T-helper 9 cell (primary cell): ENCODE measurements around the gene WDR62.
"Not testable (repeated sequence)": the region's sequence is repeated elsewhere in the genome, so short reads cannot be mapped to it uniquely, and the experiment has no call there.

Experiments used
- DNase-seq: peaks from one replicate; pipeline ENCODE4 v3.0.0-alpha.2; 2020

Gene WDR62

DNA sequence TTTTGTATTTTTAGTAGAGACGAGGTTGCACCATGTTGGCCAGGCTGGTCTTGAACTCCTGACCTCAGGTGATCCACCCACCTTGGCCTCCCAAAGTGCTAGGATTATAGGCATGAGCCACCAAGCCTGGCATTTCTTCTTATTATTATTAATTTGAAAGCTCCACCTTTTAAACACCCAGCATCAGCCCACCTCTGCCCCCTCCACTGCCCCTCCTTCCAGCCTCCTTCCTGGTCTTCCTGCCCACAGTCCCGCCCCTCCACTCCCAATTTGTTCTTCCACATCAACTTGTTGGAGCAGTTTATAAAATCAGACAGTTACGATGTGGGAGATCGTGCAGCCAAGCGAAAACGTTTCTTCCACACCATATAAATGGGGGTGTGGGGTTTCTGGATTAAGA lies 14.2 kb upstream of the WDR62 start:
- no peak for DNase-seq

DNA sequence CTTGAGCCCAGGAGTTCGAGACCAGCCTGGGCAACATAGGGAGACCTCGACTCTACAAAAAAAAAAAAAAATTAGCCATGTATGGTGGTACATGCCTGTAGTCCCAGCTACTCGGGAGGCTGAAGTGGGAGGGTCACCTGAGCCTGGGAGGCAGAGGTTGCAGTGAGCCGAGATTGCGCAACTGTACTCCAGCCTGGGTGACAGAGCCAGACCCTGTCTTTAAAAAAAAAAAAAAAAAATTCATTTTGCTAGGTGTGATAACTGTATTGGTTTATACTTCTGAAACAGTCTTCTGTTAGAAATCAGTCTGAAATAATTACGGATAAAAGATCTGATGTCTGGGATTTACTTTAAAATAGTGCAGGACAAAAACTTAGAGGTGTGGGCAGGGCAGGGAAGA lies 13.6 kb upstream of the WDR62 start:
- not testable (repeated sequence) for DNase-seq

- DNase-seq, result no peak
These were observed 12.9 kb upstream of the WDR62 start for GRCh38 chr19:36041831-36042230.

- no peak for DNase-seq
These were observed 10.7 kb upstream of the WDR62 start for GRCh38 chr19:36043952-36044351.

GRCh38 chr19:36046443-36047050 lies 8.2 kb upstream of the WDR62 start:
- DNase-seq, result no peak

GRCh38 chr19:36047835-36048234 lies 6.9 kb upstream of the WDR62 start:
- no peak for DNase-seq

DNA sequence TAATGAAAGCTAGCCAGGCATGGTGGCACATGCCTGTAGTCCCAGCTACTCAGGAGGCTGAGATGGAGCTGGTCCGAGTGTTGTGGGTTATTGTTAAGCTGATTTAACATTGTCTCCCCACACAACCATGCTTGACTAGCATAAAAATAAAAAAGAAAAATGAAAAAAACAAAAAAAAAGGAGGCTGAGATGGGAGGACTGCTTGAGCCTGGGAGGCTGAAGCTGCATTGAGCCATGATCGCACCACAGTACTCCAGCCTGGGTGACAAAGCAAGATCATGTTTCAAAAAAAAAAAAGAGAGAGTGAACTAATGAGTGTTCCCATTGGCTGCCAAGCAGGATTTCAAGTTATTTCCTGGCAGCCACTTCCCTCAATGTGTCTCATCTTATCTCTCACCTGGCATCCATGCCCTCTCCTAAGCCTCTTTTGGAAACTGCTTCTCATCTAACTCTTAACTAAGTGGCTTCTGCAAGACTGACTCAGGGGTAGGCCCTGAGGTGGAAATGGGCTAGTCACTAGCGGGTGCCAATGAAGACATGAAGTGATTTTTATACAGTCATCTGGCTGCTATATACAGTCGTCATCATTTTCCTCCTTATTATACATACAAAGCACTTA lies 5.5 kb upstream of the WDR62 start:
- no peak for DNase-seq

GRCh38 chr19:36051236-36051635 lies 3.5 kb upstream of the WDR62 start:
- no peak for DNase-seq

DNA sequence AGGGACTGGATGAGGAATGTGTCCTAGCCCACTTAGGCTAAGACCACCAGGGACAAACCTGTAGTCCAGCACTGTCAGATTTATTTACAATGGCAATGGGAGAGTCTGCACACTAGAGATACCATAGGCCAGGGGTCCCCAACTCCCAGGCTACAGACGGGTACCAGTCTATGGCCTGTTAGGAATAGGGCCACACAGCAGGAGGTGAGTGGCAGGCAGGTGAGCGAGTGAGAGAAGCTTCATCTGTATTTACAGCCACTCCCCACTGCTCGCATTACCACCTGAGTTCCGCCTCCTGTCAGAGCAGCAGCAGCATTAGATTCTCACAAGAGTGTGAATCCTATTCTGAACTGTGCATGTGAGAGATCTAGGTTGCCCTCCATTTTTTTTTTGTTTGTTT lies 3.1 kb upstream of the WDR62 start:
- DNase-seq, result no peak

DNA sequence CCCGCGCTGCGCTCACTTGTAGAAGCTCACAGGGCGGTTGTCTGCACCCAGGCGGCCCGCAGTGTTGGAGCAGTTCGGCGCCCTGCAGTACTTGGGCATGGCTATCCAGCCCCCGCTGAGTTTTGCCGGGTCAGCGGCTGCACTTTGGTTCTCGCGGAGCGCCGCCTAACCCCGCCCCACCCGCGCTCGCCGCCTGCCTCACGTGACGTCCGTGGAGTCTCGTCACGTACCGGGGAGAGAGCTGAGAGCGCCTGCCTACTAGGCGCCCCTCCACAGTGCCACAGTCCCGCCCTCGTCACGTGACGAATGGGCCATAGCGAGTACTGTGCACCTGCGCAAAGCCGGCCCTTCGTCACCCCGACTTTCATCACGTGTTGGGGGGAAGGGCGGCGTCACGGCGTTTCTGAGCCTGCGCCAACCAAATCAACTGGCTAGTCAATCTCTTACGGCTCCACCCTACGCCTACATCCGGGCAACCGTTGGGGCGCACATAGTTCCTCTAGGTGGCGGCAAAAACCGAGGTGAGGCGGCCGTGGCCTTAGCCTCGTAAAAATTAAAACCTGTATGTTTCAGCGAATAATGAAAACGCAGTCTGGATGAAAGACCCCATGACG lies 471 bp upstream of the WDR62 start, which contains the start of gene THAP8:
Gene THAP8 (minus strand): TSS at position 167 of the 614 bp plus-strand sequence. CDS start 68 bp downstream, at position 99.
- peak; percentile 99 for DNase-seq

DNA sequence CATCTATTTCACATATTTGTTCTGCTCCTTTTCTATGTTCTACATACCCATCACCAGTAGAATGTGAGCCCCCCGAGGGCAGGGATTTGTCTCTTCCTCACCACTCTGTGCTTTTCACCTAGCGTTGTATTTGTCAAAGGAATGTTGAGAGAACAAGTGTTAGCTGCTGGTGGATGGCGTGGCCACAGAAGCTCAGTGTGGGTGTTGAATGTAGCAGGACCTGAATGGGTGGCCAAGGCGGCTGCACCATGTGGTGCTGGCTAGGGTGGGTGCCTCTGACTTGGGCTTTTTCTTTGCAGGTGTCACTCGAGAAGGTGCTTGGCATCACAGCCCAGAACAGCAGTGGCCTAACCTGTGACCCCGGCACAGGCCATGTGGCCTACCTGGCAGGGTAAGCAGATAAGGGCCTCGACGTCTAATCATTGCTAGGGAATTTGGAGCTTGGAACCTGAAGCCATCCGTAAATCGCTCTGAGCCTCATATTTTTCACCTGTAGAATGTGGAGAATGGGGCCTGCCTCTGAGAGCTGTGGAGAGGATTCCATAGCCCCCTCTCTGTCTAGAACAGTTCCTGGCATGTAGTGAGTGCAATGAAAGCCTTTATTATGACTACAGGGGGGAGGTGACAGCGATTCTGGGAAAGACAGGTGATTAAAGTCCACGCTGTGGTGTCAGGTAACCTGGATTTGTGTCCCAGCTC lies 3.9 kb downstream of the WDR62 start:
- DNase-seq, result no peak

DNA sequence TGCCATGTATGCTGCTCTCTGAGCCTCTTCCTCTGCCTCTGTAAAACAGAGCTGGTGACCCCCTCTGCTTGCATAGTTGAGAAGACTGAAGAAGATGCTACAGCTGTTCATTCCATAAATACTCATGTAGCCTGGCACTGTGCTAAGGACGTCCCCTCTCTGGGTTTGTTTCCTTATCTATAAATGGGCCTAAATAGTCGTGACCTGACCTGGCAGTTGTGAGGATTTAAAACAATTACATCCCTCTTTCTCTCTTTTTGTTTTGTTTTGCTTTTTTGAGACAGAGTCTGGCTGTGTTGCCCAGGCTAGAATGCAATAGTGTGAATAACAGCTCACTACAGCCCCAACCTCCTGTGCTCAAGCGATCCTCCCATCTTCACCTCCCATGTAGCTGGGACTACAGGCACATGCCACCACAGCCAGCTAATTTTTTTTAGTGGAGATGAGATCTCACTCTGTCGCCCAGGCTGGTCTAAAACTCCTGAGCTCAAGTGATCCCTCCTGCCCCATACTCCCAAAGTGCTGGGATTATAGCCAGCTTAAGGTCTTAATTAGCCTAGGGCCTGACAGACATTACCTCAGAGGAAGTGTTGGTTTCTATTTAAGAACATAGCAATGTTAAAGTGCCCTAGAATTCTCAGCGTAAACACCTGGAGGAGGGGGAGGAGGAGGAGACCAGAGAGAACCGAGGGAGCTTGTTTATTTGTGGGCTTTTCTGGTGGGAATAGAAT lies 4.6 kb downstream of the WDR62 start:
- DNase-seq, result no peak

GRCh38 chr19:36060430-36060829 lies 5.7 kb downstream of the WDR62 start:
- DNase-seq, result no peak

DNA sequence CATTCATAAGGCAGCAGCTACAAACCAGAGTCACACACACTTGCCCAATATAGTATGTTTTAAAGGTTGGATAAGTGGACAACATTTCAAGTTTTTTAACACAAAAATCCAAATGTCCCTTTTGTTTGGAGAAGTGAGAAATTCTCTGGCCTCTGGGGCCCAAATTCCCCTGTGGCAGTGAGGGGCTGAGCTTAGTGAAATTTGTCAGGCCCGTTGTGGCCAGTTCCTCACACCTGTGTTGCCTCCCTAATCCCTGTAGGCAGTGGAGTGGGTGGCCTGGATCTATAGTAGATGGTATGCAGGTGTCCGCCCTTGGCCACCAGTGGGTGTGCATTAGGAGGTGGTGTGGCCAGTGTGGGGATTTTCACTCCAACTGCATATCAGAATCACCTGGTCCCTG lies 6.7 kb downstream of the WDR62 start:
- no peak for DNase-seq

DNA sequence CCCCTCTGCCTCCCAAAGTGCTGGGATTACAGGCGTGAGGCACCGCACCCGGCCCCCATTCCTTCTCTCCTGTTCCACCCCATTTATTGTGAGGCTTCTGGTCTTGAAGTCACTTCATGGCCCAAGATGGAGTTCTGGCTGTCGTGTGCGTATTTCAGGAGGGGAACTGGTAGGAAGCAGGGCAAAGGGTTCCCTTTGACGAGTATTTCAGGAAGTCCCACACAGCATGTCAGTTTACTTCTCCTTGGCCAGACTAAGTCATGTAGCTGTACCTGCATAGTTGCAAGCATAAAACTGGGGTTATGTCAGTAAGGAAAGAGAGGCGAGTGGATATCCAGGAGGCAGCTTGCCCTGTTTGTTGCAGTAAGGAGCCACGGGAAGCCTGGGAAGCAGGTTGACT lies 10.1 kb downstream of the WDR62 start:
- no peak for DNase-seq

DNA sequence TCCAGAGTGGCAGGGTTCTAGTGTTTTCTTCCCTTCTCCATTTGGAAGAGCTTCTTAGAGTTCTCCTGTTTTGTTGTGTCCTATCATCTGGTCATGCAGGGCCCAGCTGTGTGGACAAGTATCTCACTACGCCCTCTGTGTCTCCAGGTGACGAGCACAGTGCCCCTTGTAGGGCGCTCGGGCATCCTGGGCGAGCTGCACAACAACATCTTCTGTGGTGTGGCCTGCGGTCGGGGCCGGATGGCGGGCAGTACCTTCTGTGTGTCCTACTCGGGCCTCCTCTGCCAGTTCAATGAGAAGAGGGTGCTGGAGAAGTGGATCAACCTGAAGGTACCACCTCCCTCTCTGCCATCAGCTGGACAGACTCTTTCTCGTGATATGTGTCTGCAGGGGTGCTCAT lies 13.0 kb downstream of the WDR62 start:
- DNase-seq, result no peak

- DNase-seq, result not testable (repeated sequence)
These were observed 14.3 kb downstream of the WDR62 start for GRCh38 chr19:36068810-36069499.

GRCh38 chr19:36072081-36072480 lies 17.4 kb downstream of the WDR62 start:
- no peak for DNase-seq

DNA sequence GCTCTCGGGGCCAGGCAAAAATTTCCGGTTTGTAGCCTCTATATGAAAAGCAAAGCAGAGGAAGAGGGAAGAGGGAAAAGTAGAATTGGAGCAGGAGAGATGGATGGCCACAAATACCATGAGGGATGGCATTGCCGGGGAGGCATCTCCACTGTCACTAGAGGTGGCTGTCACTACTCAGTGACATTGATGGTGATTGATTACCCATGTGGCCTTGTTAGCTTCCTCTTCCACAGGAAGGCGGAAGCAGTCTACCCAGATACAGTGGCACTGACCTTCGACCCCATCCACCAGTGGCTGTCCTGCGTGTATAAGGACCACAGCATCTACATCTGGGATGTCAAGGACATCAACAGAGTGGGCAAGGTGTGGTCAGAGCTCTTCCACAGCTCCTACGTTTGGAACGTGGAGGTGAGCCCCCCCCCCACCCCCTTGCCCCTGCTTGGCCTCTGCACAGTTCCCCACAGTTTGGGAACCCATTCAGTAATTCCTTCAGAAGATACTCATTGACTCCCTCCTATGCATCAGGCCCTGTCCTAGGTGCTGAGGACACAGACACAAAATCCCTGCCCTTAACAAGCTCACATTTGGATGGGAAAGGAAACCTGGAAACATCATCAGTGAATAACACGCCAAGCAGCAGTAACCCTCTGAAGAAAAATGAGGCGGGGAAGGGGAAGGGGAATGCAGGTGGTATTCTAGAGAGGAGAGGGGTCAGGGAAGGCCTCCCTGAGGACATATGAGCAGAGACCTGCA lies 18.6 kb downstream of the WDR62 start:
- no peak for DNase-seq

GRCh38 chr19:36079389-36079945 lies 24.8 kb downstream of the WDR62 start:
- DNase-seq, result no peak

- DNase-seq, result no peak
These were observed 26.7 kb downstream of the WDR62 start for GRCh38 chr19:36081385-36081784.
